Urothelium cell line (cell line): ENCODE measurements around the gene ZNRF4.
"Not testable (repeated sequence)": the region's sequence is repeated elsewhere in the genome, so short reads cannot be mapped to it uniquely, and the experiment has no call there.

Source experiments
- DNase-seq: peaks from one replicate; pipeline ENCODE4 v3.0.0; 2011; ENCODE audit warnings: low spot score, mixed read lengths
- FAIRE-seq: peaks from 2 replicates; lab custom pipeline; 2011; peaks lifted over from hg19 to GRCh38; lab: Jason Lieb, UNC

The ZNRF4 gene, protein sequence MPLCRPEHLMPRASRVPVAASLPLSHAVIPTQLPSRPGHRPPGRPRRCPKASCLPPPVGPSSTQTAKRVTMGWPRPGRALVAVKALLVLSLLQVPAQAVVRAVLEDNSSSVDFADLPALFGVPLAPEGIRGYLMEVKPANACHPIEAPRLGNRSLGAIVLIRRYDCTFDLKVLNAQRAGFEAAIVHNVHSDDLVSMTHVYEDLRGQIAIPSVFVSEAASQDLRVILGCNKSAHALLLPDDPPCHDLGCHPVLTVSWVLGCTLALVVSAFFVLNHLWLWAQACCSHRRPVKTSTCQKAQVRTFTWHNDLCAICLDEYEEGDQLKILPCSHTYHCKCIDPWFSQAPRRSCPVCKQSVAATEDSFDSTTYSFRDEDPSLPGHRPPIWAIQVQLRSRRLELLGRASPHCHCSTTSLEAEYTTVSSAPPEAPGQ

DNA sequence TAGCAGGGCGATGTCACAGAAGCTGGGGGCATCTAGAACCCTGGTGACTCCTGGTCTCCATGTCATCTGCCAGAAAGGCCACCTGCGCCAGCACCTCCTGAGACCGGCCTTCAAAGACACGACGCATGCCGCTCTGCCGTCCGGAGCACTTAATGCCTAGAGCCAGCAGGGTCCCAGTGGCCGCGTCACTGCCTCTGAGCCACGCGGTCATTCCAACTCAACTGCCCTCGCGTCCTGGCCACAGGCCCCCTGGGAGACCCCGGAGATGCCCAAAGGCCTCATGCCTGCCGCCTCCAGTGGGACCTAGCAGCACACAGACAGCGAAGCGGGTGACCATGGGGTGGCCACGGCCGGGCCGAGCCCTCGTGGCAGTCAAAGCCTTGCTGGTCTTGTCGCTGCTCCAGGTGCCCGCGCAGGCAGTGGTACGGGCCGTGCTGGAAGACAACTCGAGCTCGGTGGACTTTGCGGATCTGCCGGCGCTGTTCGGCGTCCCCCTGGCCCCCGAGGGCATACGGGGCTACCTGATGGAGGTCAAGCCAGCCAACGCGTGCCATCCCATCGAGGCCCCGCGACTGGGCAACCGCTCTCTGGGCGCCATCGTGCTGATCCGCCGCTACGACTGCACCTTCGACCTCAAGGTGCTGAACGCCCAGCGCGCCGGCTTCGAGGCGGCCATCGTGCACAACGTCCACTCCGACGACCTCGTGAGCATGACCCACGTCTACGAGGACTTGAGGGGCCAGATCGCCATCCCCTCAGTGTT is at the start of gene ZNRF4:
Gene ZNRF4 (plus strand): TSS at position 51 of the 763 bp plus-strand sequence. CDS start 75 bp downstream, at position 126.
- FAIRE-seq (no peak), DNase-seq (no peak)

DNA sequence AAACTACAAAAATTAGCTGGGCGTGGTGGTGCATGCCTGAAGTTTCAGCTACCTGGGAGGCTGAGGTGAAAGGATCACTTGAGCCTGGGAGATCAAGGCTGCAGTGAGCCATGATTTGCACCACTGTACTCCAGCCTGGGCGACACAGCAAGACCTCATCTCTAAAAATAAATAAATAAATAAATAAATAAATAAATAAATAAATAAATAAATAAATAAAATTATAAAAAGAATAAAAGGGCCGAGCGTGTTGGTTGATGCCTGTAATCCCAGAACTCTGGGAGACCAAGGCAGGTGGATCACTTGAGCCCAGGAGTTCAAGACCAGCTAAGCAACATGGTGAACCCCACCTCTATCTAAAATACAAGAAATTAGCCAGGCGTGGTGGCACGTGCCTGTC is 49.0 kb upstream of the ZNRF4 start:
- FAIRE-seq: not testable (repeated sequence)

DNA sequence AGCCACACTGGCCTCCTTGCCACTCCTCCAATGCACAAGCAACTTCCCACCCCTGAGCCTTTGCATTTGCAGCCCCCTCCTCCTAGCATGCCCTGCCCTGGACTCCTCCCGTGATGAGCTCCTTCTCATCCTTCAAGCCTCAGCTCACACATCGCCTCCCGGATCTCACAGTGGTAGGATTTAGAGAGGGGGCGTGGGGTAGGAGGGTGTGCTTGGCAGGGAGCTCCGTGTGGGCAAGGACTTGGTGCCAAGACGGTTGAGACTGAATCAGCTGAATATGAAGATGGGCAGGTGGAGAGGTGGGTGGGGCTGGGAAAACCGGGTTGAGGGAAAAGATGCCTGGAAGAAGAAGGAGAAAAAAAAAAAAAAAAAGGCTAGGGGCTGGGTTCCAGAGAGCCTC is 48.4 kb upstream of the ZNRF4 start:
- no peak for FAIRE-seq
- no peak for DNase-seq

More for the DNA sequence above, 49.0 kb upstream of the ZNRF4 start:
- not testable (repeated sequence) for DNase-seq

DNA sequence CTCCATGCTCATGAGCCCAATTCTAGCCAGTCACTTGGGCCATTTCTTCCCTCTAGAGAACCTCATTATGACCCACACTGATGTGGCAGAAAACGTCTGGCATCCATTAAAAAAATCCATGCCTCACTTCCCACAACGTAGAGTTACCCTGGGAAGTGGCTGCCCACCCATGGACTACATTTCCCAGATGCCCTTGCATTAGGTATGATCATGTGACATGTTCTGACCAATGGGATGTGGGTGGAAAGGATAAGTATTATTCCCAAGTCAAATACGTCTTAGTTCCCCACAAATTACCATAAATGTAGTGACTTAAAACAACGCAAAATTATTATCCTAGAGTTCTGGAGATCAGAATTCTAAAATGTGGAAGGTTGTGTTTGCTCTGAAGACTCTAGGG is 47.9 kb upstream of the ZNRF4 start:
- FAIRE-seq (no peak), DNase-seq (no peak)

DNA sequence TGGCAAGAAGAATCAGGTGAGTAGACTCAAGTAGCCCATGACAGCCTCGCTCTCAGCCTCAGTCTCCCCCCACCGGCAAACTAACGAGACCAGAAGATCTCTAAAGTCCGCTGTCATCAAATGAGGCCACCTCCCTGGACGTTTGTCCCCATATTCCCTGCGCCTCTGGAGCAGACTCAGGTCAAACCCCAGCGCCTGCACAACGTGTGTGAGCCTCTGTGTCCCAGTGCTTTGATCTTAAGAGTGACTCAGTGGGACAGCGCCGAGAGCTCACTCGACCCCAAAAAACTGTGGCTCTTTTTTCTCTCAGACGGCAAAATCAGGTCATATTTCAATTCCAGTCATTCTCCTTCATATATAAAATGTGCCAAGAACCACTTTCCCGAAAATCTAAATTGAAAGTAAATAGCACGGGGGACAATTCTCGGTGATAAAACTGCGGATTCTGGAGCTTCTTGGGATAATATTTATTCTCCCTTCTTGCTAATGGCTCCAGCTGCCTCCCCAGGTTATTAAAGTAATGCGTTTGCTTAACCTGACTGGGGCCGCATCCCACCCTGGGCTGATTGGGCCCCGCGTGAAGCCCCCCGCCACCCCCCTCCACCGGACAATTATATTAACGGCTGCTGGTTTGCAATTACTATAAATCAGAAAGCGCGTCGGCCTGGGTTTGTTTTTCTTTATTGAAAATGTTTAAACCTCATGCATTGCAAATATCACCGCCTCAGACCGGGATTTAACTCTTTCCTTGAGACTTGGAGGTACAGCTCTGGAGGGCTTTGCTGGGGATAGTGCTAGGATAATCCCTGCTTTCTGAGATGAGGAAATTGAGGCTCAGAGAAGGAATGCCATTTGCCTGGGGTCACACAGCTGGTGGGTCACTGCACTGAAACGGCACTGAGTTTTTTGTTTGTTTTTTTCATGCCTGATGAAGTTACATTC is 37.5 kb upstream of the ZNRF4 start:
- no peak for FAIRE-seq
- no peak for DNase-seq

DNA sequence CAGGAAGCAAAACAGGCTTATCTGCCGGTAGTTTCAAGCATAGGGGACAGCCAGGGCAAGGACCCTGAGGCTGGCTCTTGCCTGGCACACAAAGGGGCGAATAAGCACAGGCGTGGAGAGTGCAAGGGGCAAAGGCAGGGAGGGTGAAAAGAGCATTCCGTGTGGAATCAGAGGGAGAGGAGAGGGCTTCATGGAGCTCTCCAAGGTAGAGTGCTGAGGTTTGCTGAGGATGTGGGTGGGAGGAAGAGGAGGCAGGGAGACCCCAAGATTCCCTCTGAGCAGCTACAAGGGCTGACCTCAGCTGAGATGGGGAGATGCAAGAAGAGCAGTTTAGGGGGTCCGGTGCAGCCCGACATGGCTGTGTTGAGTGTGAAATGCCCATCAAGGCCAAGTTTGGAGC is 36.5 kb upstream of the ZNRF4 start:
- DNase-seq: no peak
- FAIRE-seq: no peak

DNA sequence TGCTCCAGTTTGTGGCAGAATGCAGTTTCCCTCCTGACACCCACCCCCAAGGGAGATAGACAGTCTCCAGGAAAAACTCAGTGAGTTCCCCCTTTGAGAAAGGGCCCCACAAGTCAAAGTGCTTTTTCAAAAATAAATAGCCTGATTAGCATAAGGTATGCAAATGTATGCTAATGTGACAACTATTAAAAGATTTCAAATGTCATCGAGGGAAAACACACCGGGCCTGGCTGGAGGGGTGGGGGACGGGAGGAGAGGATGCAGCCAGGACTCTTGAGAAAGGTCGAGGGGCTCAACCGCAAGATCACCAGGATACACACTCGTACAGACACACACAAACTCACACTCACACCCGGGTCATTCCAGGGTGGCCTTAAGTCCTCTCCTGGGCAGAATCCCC is 34.3 kb upstream of the ZNRF4 start:
- no peak for DNase-seq
- FAIRE-seq: no peak

DNA sequence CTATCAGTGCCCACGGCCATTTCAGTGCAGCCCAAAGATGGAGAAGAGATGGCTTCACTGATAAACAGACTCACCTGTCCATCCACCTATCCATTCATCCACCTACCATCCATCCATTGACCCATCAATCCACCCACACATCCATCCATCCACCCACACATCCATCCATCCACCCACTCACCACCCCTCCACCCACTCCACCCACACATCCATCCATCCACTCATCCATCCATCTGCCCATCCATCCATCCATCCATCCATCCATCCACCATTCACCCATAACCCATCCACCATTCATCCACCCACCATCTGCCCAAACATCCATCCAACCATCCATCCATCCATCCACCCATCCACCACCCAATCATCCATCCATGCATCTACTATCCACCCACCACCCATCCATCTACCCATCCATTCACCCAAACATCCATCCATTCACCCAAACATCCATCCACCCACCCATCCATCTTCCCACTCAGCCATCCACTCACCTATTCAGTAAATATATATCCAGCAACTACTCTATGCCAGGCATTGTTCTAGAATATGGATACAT is 31.6 kb upstream of the ZNRF4 start:
- DNase-seq: no peak

DNA sequence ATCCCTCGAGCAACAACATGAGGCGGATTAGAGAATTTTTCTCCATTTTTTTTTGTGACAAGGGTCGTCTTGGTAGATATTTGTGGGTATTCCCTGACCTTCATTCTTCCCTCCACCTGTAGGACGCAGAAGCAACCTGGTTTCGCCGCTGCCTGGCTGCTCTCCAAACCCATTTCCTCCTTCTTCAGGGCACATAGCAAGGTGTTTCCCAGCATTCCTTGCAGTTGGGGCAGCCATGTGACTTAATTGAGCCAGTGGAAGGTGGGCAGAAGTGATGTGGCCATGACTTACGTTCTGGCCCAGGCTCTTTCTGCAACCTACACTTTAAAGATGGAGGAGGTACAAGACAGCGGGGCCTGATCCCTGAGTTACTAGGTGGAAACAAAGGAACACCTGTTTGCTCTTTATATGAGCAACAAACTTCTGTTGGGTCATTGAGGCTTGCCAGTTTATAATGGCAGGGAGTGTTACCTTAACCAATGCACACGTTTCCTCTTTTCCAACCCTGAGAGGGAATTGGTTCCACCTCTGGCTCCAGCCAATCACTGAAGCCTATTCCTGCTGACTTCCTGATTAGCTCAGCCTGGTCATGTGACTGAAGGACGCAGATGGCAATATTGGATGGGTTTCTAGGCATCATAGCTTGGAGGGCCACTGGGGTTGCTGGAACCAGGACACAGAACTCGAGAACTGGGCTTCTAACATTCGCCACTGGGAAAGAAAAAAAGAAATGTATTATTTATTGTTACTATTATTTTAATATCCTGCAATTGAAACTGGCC is 30.8 kb upstream of the ZNRF4 start:
- DNase-seq: no peak
- no peak for FAIRE-seq

More for the DNA sequence above, 31.6 kb upstream of the ZNRF4 start:
- FAIRE-seq: no peak

DNA sequence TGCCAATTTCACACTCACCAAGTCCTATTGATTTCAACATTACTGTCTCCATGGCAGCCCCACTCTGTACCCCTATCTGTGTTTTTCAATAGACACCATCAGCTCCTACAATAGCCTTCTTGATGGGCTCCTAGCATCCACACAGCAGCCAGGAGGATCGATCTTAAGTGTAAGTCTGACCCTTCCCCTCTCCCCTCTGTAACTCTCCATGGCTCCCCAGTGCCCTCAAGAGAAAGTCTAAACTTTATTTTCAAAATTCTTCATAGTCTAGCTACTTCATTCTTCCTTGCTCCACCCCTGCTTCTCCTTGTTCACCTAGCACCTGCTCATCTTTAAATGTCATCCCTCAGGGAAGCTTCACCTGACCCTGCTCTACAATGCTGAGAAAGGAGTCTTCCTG is 30.0 kb upstream of the ZNRF4 start:
- DNase-seq: no peak
- no peak for FAIRE-seq

DNA sequence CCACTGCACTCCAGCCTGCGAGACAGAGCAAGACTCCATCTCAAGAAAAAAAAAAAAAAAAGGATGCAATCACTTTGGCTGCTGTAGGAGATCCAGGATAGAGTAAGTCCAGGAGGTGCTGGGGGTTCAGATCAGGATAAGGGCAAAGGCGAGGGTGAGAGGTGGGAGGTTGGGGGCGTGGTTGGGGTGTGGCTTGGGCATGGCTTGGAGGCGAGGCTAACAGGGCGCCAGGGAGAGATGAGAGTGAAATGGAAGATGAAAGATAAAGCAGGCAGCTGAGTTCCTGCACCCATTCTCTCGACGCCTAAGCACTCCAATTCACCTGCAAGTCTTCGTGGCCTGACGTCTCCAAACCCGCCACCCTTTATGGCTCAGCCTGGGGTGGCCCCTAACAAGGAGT is 25.0 kb upstream of the ZNRF4 start:
- FAIRE-seq: no peak
- no peak for DNase-seq

DNA sequence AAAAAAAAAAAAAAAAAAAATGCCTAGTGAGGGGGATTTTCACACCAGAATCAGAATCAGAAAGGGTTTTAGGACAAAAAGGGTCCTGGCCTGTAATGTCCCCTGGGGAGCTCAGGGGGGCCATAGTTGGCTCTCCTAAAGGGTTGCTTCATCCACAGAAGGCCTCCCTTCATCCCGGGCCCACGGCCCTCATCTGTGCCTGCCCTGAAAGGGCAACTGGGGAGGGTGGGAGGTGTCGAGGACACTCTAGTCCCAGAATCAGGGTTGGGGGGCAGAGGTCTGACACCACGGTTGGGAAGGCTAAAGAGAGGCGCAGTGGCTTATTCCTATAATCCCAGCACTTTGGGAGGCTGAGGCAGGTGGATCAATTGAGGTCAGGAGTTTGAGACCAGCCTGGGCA is 22.5 kb upstream of the ZNRF4 start:
- FAIRE-seq: no peak
- no peak for DNase-seq

DNA sequence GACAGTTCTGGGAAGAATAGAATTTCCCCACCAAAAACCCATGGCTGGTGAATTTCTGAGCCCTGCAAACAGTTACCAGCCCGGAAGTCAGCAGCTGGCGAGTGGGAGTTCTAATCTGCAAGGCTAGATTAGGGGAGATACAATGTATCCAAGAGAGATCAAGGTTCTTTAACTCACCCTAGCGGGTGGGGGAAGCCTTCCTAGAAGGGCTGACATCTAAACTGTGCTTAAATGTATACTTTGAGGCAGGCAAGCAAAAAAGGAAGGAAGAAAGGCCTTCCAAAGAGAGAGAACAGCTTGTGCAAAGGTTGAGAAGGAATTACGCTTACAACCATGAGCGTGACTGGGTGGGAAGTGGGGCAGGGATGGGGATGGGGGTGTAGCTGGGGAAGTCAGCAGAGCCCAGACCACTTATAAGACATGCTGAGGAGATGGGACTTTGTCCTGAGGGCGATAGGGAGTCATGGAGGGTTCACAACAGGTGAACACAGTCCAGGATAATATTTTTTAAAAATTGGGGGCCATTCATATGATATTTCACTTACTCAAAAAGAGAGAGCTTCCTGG is 20.8 kb upstream of the ZNRF4 start:
- no peak for DNase-seq
- FAIRE-seq: no peak

DNA sequence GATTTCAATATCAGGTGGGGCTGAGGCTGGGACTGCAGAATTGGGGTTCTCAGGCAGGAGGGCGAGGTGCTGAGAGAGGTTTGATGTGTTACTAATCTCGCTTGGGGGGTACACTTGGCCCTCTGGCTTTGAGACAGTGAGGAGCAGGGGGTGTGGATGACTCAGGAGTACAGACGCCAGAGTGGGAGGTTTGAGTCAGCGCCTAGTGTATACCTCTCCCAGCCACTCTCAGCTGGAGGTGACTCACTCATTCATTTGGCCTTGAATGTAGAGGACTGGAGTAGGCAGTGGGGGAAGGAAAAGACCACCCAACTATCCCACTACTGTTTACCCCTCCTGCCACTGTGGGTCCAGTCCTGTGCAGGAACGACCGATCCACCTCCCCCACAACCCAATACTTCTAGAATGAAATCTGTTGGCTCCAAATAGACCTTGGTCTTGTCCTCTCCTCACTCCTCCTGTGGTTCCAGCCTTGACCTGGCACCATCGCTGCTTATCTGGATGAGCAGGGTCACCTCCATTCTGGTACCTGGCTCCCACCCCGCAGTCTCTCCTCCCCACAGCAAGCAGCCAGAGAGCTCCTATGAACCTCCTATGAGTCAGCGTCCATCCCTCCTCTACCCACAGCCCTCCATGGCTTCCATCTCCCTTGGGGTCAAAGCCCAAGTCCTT is 20.1 kb upstream of the ZNRF4 start:
- DNase-seq (peak; percentile 85), FAIRE-seq (no peak)

DNA sequence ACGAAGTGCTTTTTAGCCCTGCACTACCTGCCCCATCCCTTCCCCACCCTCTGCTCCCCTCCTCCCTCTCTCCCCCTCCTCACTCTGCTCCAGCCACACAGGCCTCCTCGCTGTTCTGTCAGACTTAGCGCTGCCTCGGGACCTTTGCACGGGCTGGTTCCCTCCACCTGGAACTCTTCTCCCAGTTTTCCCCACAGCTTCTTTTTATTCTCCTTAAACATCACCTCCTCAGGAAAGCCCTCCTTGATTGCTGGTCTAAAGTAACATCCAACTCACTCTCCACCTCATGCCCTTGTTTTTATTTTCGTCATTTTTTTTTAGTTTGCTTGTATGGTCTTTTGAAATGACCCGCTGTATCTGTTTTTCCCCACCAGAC is 19.6 kb upstream of the ZNRF4 start:
- no peak for FAIRE-seq

DNA sequence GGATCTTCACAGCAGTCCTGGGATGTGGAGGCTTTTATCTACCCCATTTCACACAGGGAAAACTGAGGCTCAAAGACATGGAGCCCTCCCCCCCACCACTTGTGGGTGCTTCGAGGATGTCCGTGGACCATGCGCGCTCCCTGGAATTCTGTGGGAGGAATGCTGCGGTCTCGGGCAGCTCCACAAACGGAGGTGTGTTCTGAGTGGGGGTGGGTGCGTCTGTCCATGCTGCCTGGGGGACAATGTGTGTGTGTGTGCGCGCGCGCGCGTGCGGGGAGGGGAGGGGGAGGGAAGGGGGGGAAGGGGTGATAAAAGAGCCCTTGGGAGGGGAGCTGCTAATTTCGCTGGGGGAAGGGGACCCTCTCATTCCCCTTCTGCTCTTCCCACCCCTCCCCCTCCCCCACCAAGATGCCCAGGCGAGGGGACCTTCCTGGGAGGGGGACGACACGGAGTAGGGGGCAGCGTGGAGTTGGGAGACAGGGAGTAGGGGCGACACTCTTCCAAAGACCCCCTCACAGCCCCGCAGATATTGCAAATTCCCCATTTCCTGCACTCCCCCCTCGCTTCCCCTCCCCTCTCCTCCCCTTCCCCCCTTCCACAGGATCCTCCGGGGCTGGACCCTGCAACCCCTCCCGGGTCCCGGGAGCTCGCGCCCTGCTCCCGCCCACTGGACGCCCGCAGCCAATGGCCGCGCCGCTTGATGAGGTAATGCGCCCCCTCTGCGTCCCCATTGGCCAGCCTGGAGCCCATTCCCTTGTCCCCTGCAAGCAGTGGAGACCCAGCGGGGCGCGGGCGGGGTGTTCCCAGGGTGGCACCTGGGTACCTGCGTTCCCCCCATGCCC is 18.9 kb upstream of the ZNRF4 start:
- DNase-seq (peak; percentile 96), FAIRE-seq (no peak)

More for the DNA sequence above, 19.6 kb upstream of the ZNRF4 start:
- no peak for DNase-seq

DNA sequence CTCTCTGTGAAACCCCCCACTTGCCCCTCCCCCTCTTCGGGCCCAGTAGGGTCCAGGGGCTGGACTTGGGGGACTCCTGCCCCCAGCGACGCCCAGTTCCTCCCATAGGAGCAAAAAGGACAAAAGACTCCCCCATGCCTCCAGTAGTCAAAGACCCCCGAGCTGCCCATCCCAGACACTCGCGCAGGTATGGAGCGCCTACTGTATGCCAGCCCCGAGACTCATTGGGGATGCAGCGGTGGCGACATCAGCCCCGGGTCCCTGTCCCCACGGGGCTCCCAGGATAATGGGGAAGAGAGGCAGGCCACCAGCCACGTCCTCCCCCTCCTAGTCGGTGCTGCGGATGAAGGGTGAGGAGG is 18.3 kb upstream of the ZNRF4 start:
- no peak for FAIRE-seq
- DNase-seq: no peak

DNA sequence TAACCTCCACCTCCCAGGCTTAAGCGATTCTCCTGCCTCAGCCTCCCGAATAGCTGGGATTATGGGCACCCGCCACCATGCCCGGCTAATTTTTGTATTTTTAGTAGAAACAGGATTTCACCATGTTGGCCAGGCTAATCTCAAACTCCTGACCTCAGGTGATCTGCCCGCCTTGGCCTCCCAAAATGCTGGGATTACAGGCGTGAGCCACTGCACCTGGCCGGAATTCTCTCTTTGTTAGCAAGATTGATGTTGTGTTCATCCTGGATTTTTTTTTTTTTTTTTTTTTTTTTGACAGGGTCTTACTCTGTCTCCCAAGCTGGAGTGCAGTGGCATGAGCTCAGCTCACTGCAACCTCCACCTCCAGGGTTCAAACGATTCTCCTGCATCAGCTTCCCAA is 16.5 kb upstream of the ZNRF4 start:
- DNase-seq, FAIRE-seq: not testable (repeated sequence)
